Endothelial cell of umbilical vein (primary cell): ENCODE data around the gene PROK2.

Experiments
- CTCF ChIP-seq, 2 donors: IDR thresholded peaks; 1 replicate in 1 of 2; 2 replicates in 1 of 2; pipeline ENCODE4 v1.5.1; 2011; ENCODE audit warnings: low read length in 2 of 2, mild to moderate bottlenecking in 2 of 2, moderate library complexity in 2 of 2, control low read depth in 1 of 2, inconsistent platforms in 1 of 2, low read depth in 1 of 2; ENCODE audit not compliant: insufficient read depth in 1 of 2; ENCODE audit errors: extremely low read depth in 1 of 2
- EZH2 ChIP-seq: IDR thresholded peaks from 2 replicates; pipeline ENCODE4 v1.6.1; 2012; ENCODE audit warnings: borderline replicate concordance, low read depth, mild to moderate bottlenecking, moderate library complexity, low read length, inconsistent platforms; ENCODE audit not compliant: severe bottlenecking
- POLR2A ChIP-seq: IDR thresholded peaks from 2 replicates; pipeline ENCODE4 v1.6.1; 2012; ENCODE audit warnings: low read depth, mild to moderate bottlenecking, control low read depth, low read length

GRCh38 chr3:71744738-71745137 lies 40.2 kb downstream of the PROK2 start:
- TF ChIP-seq CTCF (IDR thresholded peaks at IDR 0.05; ENCODE audit: extremely low read depth in 1 of 2, insufficient read depth in 1 of 2, low read depth in 1 of 2, low read length in 2 of 2) (no peak), POLR2A (no peak), EZH2 (no peak)
